Measurements from ENCODE around the gene CEP44.

DNA sequence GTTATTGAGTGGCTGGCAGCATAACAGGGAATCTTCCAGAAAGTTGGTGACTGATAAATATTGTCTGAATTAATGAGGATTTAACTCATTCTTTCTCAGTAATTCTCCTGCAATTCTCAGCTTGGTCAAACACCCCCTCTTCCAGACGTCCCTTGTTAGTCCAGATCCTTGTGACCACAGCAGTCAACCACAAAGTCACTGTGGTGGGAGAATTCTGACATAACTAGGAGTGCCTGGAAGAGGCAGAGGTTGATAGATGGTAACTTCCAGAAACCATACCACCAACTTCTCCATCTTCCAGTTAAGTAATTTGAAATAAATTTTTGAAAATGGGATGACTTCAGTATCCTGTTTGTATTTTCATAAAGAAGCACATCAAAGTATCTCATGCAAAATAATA is 90.1 kb downstream of the CEP44 start:
- TF ChIP-seq CTCF (conservative IDR thresholded peaks at IDR 0.05 in 1 of 2, IDR thresholded peaks at IDR 0.05 in 1 of 2; ENCODE audit: low read depth in 1 of 2, low read length in 2 of 2): no peak
- no peak for TF ChIP-seq EZH2 (IDR thresholded peaks at IDR 0.05; ENCODE audit: low read length, missing control alignments)
